22Rv1 (cell line): ENCODE results near the gene AGMO.
A peak's percentile ranks its signal among the peaks of the same experiment; 100 is the strongest.

Experiments
- H3K27ac ChIP-seq: fragments of 450-650 bp; 2 replicates; pipeline ENCODE4 v1.5.1; 2017
- CTCF ChIP-seq: fragments of 450-650 bp; IDR thresholded peaks from 2 replicates; pipeline ENCODE4 v1.5.1; 2017; ENCODE audit warnings: mild to moderate bottlenecking
- ZFX ChIP-seq: fragments of 450-650 bp; IDR thresholded peaks from 2 replicates; pipeline ENCODE4 v1.6.1; 2017; ENCODE audit warnings: antibody characterized with exemption, borderline replicate concordance

Gene AGMO

DNA sequence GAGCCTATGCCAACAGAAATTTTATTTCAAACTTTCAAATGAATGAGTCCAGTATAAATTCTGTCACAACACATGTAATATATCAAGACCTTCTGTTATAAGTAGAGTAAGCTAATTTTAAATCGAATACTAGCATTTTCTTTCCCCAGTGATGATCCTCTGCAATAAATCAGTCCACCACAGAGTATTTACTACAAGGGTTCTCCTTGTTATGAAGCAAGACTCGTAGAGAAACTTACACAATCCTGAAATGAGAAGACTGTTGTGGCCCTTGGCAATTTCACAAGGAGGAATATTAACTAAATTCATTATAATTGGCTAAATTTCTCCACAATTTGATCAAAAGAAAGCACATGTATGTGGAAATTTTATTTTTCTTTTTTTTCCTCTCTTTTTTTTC is 346.8 kb downstream of the AGMO start:
- no peak for TF ChIP-seq ZFX
- no peak for TF ChIP-seq CTCF
- H3K27ac ChIP-seq, result no peak overlapping the region

DNA sequence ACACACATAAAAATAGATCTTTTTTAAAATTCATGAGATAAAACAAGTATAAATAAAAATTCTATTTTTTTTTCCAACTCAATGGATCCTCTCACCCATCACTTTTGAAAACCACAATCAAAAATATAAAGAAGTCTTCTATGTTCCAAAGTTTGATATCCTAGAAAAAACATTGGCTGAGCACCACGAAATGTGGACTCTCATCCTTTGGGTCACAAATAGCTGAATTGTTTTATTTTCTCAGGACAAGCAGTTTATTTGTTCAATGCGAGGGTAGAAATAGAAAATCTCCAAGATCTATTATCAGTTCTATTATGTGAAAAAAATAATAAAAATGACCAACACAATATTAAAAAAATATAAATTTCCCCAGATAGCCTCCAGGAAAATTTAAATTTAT is 348.7 kb downstream of the AGMO start:
- no peak overlapping the region for H3K27ac ChIP-seq
- TF ChIP-seq CTCF (no peak), ZFX (no peak)

DNA sequence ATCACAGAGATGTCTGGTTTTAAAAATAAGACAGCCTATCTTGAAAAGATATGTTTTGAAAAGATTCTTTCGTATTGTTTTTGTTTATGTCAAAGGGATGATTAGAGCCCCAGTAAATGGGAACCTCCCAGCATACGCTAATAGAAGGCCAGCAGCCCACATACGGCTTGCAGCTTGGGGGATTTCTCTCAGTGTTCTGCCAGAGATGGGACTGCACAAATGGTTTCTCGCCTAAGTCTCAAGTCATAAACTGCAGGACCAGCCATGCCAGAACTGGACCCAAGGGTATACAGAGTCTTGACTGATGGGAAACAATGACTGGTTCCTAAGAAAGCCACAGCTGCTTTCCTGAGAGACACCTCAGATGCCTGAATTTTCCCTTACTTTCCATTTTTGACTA is 352.4 kb downstream of the AGMO start:
- TF ChIP-seq ZFX (no peak), CTCF (no peak)
- H3K27ac ChIP-seq, result no peak overlapping the region

- TF ChIP-seq CTCF (no peak), ZFX (no peak)
- no peak overlapping the region for H3K27ac ChIP-seq
Measured at GRCh38 chr7:15204421-15204820, 357.4 kb downstream of the AGMO start.

- no peak overlapping the region for H3K27ac ChIP-seq
Measured at GRCh38 chr7:15199482-15199881, 362.3 kb downstream of the AGMO start.

DNA sequence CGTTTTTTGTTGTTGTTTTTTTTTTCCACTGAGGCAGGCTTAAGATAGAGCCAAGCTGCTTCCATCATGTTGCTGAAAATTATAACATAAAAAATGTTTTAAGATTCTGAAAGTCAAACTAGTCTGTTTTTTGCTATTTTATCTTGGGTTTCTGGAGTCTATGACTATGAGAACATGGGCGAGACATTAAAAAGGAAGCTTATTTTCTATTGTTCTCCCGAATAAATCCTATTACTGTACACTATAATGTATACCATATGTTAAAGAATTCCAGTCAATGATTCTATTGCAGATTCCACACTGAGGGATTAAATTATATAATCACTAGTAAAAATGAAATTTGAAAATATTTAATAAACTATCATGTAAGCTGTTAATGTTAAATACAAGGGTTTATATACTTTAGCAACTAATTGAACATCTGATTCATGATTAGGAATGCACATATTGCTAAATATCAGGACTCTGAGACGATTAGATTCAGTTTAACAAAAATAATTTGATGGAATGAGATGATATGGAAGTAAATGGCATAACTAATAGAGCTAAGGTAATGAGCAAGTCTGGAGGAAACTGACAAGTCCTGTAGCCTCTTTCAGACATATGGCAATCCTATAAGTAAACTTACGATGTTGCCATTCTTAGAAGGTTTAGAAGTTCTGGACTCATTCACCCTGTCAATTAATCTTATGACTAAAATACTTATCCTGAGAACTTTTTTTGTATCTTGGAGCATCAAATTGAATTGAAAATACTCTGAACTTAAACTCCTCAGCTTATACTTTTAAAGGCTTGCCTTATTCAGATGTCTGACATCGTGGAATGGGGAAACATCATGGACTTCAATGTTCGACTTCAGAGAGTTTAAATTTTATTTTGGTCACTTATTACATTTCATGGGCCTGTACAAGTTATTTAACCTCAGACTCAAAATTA is 364.5 kb downstream of the AGMO start:
- H3K27ac ChIP-seq, result no peak overlapping the region
- TF ChIP-seq ZFX (no peak), CTCF (no peak)

More at GRCh38 chr7:15199482-15199881, 362.3 kb downstream of the AGMO start:
- no peak for TF ChIP-seq ZFX
- TF ChIP-seq CTCF, result peak; percentile 77

DNA sequence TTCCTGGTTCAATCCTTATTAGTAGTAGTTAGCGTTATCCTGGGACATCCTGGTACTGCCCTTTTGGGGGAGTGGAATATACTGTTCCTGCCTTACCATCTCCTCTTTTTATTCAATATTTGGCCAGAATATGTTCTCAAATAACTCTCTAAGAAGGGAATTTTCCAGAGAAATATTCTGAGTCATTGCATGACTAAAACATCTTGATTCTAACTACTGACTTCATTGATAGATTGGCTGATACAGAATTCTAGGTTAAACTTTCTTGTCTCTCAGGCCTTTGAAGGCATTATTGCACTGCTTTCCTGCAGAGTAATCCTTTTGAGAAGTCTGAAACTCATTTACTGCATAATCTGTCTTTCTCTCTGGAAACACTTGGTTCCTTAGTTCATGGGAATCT is 383.8 kb downstream of the AGMO start:
- TF ChIP-seq ZFX, result no peak
- no peak for TF ChIP-seq CTCF

More for the DNA sequence above, 383.8 kb downstream of the AGMO start:
- no peak overlapping the region for H3K27ac ChIP-seq
